Lower leg skin (tissue), 3 donors: Measurements from ENCODE around the gene PDE7B.

ENCODE experiments used
- CTCF ChIP-seq, 3 donors: fragments of 450-650 bp; IDR thresholded peaks; one replicate each; pipeline ENCODE4 v1.5.1; 2016; ENCODE audit warnings: antibody characterized with exemption in 3 of 3, mild to moderate bottlenecking in 3 of 3, moderate library complexity in 2 of 3
- POLR2A ChIP-seq, 2 donors: fragments of 450-650 bp; IDR thresholded peaks; one replicate each; pipeline ENCODE4 v1.6.1; 2016 to 2017; ENCODE audit warnings: antibody characterized with exemption in 2 of 2, mild to moderate bottlenecking in 1 of 2, moderate library complexity in 1 of 2

GRCh38 chr6:135922174-135922573 is 70.7 kb downstream of the PDE7B start:
- TF ChIP-seq CTCF (IDR thresholded peaks at IDR 0.05) = no peak
- no peak for TF ChIP-seq POLR2A (IDR thresholded peaks at IDR 0.05)
